ENCODE measurements around the gene UBTFL1. TPM values are rescaled to one million over a fixed set of nuclear protein-coding genes. Genes with fewer than 3 reads are reported as not detected.
"Not testable (repeated sequence)": the region's sequence is repeated elsewhere in the genome, so short reads cannot be mapped to it uniquely, and the experiment has no call there.

The UBTFL1 gene
- total RNA-seq, 1 experiment from 2014 or later = not detected

- not testable (repeated sequence) for H2AFZ ChIP-seq (ENCODE audit: low read length); H3K27ac ChIP-seq (ENCODE audit: insufficient read length, low read depth, low read length); H3K27ac Mint-ChIP-seq; H3K9me3 ChIP-seq (ENCODE audit: control insufficient read depth, low read depth, low read length); H3K23me2 ChIP-seq (ENCODE audit: insufficient read length, low read depth, low read length, poor library complexity, severe bottlenecking); H3K18ac ChIP-seq (ENCODE audit: insufficient read length, low read depth, low read length); H3K4me3 Mint-ChIP-seq; H4K20me1 ChIP-seq (ENCODE audit: control insufficient read depth, insufficient read depth, insufficient read length); DNase-seq; H4K91ac ChIP-seq (ENCODE audit: insufficient read length, low read depth, low read length); H4K5ac ChIP-seq (ENCODE audit: insufficient read length, low read depth, low read length); H3K27me3 ChIP-seq (ENCODE audit: insufficient read depth, low read length); H2AK5ac ChIP-seq (ENCODE audit: insufficient read length, low read length); H3K79me1 ChIP-seq (ENCODE audit: insufficient read depth, low read depth, low read length, poor library complexity, severe bottlenecking); H3K79me2 ChIP-seq (ENCODE audit: insufficient read depth, low read length); H3K9ac ChIP-seq (ENCODE audit: extremely low read depth, insufficient read length, low read length); H2BK12ac ChIP-seq (ENCODE audit: insufficient read length, low read depth, low read length); H3K4me2 ChIP-seq (ENCODE audit: insufficient read depth, insufficient read length, low read length); H3K23ac ChIP-seq (ENCODE audit: insufficient read length, low read depth, low read length); H4K8ac ChIP-seq (replicated peaks; ENCODE audit: insufficient read length, low read depth, low read length); H2BK5ac ChIP-seq (ENCODE audit: insufficient read length, low read length); H3K9me3 Mint-ChIP-seq; H2BK120ac ChIP-seq (ENCODE audit: low read depth, low read length, poor library complexity, severe bottlenecking); H3K27me3 Mint-ChIP-seq (ENCODE audit: low read depth); H3T11ph ChIP-seq (ENCODE audit: low read length); H2BK20ac ChIP-seq (ENCODE audit: low read depth, low read length, poor library complexity, severe bottlenecking); H3K4ac ChIP-seq (ENCODE audit: low read depth, low read length); H3K14ac ChIP-seq (ENCODE audit: insufficient read depth, low read length); H3K56ac ChIP-seq (ENCODE audit: insufficient read length, low read depth, low read length); H3K4me1 ChIP-seq (ENCODE audit: insufficient read depth, low read length); H3K36me3 Mint-ChIP-seq (ENCODE audit: insufficient read depth in 1 of 3, low read depth in 3 of 3); H3K4me1 Mint-ChIP-seq; H2BK15ac ChIP-seq (ENCODE audit: low read depth, low read length)
- no CpG with 5 or more reads among the region's 4 CpGs for WGBS (ENCODE audit: extremely low coverage, insufficient read length, low lambda C conversion rate)
Measured at GRCh38 chr11:90098261-90098660, 12.5 kb downstream of the UBTFL1 start.
